HG02798 (cell line): Measurements from ENCODE around the gene LRRC15.

Experiments
- ATAC-seq: cut with Tn5 transposase; IDR thresholded peaks from one replicate; pipeline ENCODE4 v1.9.1; 2021; ENCODE audit warnings: mild to moderate bottlenecking; ENCODE audit not compliant: unreplicated experiment, poor library complexity

LRRC15 gene

DNA sequence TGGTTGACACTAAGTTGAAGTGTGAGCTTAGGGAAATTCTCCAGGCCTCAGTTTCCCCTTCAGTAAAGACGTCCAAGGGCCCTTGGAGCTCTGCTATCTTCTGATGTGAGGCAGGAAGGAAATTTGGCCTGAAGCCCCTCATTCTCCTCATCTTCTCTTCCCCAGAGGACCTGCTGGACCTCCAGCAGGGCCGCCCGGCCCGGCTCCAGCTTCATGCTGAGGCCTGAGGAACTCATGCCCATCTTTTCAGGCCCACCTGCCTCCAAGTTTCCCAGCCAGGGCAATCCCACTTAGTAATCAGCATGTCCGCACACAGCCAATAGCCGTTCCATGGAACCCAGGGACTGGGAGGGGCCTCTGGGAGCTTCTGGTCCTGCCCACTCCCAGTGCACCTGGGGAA, 4.0 kb downstream of the LRRC15 start:
- ATAC-seq: no peak

DNA sequence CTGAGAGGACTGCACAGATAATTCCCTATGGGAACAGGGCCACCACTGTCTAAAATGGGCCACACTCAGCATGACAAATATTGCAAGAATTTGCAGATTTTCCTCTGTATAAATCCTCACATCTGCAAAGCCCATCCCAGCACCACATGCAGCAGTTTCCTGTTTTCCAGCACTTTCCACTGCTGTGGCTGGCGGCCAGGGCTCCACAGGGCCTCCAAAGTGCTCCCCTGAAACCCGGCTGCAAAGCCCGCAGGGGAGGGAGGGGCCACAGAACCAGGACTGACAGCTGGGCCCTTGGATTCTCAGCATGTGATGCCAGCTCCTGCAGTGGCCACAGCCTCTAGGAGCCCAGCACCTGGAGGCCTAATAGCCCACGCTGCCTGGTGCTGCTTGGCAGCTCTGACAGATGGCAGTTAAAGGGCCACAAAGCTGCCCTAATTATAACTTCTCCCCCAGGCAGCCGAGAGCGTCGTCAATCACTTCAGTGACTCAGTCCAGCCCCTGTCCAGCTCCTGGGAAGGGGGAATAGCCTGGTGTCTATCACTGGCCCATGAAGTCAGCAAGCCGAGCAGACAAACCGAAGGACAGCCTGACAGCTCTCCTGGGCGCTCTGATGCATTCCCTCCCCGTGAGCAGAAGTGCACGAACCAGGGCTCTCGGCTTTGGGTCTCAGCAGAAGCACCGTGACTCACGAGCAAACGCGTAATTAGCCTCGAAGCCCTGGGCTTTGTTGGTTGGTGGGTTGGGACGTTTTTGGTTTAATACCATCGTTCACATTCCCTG, 4.7 kb downstream of the LRRC15 start:
- no peak for ATAC-seq

GRCh38 chr3:194364314-194364651, 5.3 kb downstream of the LRRC15 start:
- no peak for ATAC-seq

- no peak for ATAC-seq
Observed at GRCh38 chr3:194360568-194360967, 9.0 kb downstream of the LRRC15 start.

GRCh38 chr3:194357681-194358080, 11.9 kb downstream of the LRRC15 start:
- no peak for ATAC-seq

- ATAC-seq: no peak
Observed at GRCh38 chr3:194355379-194355778, 14.2 kb downstream of the LRRC15 start.

DNA sequence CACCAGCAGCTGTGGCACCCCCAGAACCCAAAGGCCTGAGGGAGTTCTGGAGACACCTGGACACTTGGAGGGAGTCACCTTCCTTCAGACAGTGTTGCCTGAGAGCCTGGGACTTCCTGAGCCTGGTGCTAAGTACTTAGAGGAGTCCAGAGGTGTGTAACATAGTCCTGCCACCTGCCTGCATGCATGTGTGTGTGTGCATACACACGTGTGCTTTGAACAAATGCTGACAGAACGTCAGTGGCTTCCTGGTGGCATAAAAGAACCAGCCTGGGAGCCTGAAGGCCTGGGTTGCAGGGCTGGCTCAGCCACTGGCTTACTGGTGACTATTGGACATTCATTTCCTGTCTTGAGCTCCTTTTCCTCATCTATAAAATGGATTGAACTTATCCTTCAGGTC, 15.2 kb downstream of the LRRC15 start:
- no peak for ATAC-seq

- no peak for ATAC-seq
Observed at GRCh38 chr3:194352667-194353246, 16.8 kb downstream of the LRRC15 start.

GRCh38 chr3:194351952-194352536, 17.5 kb downstream of the LRRC15 start:
- no peak for ATAC-seq

GRCh38 chr3:194351080-194351672, 18.4 kb downstream of the LRRC15 start, which contains the start of gene CPN2:
Gene CPN2 (minus strand): TSS chr3:194351328. CDS start chr3:194342702, 8,626 bp downstream.
- ATAC-seq: no peak

- no peak for ATAC-seq
Observed at GRCh38 chr3:194350726-194351071, 18.8 kb downstream of the LRRC15 start.

DNA sequence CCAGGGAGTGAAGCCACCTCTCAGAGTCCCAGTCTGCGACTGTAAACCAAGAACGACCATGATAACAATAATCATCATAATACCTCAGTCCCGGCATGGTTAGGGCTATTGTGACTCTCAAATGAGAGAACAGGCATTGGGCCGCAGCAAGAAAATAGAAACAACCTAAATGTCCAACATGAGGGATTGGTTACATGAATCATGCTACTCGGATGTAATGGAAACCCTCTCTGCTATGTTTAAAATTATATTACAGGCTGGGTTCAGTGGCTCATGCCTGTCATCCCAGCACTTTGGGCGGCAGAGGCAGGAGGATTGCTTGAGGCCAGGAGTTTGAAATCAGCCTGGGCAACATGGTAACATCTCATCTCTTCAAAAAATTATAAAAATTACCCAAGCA, 21.2 kb downstream of the LRRC15 start:
- no peak for ATAC-seq

DNA sequence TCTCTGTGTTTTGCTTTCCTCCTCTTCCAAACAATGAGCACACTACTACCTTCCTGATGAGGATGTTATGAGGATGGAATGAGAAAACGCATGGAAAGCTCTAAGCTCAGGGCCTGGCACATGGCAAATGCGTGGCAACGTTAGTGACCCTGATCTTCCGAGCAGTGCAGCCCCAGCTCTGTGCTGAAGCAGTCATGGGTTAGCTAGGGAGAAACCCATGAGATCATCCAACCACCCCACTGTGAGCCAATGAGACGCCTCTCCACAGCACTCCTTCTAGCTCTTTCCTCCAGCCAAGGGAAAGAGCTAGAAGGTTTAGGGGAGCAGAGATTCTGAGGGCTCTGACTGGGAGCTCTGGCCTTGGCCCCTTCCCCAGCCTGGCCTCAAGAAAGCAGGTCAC, 22.9 kb downstream of the LRRC15 start:
- ATAC-seq: peak; percentile 54

GRCh38 chr3:194346035-194346434, 23.5 kb downstream of the LRRC15 start:
- ATAC-seq: no peak

GRCh38 chr3:194344012-194344411, 25.5 kb downstream of the LRRC15 start:
- peak; percentile 52 for ATAC-seq

- ATAC-seq: no peak
Observed at GRCh38 chr3:194343561-194343893, 26.0 kb downstream of the LRRC15 start.

- no peak for ATAC-seq
Observed at GRCh38 chr3:194342861-194343560, 26.5 kb downstream of the LRRC15 start.

- no peak for ATAC-seq
Observed at GRCh38 chr3:194340757-194341400, 28.7 kb downstream of the LRRC15 start.

- ATAC-seq: no peak
Observed at GRCh38 chr3:194339840-194340239, 29.7 kb downstream of the LRRC15 start.

DNA sequence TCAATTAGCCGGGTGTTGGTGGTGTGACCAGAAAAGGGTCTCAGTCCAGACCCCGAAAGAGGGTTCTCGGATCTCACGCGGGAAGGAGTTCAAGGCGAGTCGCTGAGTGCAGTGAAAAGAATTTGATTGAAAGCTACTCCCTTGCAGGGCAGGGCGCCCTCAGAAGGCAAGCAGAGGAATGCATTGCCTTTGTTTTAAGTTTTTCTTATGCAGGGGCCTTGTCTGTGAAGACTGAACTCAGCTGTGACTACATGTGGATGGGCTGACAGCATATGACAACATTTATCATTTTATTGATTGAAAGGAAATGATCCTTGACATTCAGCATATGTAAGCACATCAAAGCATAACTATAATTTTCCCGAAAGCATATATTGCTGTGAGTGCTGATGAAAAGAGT, 30.2 kb downstream of the LRRC15 start:
- ATAC-seq: no peak
